Measurements from ENCODE around the gene ZNF341. TPM values are rescaled to one million over a fixed set of nuclear protein-coding genes. Genes with fewer than 3 reads are reported as not detected.
A peak's percentile ranks its signal among the peaks of the same experiment; 100 is the strongest.

ZNF341 gene
- total and polyA plus RNA-seq, 10 donors, result 2.3 to 6.7 (median 4.5) TPM

DNA sequence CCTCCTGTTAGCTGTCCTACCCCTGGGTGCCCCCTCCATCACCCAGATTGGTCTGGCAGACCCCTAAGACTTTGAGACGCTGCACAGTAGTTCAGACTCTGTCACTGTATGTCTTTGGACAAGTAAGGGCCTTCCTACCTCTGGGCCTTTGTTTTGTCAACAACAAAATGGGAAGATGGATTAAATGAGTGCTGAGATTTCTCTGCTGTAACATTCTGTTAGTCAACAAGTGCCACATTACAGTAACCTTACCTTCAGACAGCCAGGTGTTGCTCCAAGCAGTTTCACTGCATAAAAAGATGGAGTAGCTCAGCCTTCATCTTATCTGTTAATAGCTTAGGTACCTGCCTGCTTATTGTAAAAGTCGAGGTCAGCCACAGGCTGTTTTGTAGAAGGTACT, 95.3 kb downstream of the ZNF341 start:
- intact Hi-C loops (cut with DNase I; ENCODE audit: low total_unique reads), result no loop called here
- H3K36me3 ChIP-seq, result peaks cover 0 to 28% (median 4%) of the 10 kb centered on the region in 6 donors
- no peaks in the 10 kb centered on the region for H3K27me3 ChIP-seq (replicated peaks in 1 of 7)
- H3K27ac ChIP-seq, result peak overlapping the region in 6 of 8 donors; percentile 4 to 49 (median 19)
- WGBS, 5 donors, result 75 to 87% (median 83%) methylated on average over 2 of the region's 2 CpGs
- no peaks in the 10 kb centered on the region for H3K9me3 ChIP-seq
- H3K4me1 ChIP-seq, result peaks cover 22 to 93% (median 76%) of the 10 kb centered on the region in 6 donors
- no peak overlapping the region for H3K4me3 ChIP-seq
- no peak for DNase-seq
- TF ChIP-seq POLR2A (IDR thresholded peaks at IDR 0.05), result no peak
- TF ChIP-seq, protein P1, sequence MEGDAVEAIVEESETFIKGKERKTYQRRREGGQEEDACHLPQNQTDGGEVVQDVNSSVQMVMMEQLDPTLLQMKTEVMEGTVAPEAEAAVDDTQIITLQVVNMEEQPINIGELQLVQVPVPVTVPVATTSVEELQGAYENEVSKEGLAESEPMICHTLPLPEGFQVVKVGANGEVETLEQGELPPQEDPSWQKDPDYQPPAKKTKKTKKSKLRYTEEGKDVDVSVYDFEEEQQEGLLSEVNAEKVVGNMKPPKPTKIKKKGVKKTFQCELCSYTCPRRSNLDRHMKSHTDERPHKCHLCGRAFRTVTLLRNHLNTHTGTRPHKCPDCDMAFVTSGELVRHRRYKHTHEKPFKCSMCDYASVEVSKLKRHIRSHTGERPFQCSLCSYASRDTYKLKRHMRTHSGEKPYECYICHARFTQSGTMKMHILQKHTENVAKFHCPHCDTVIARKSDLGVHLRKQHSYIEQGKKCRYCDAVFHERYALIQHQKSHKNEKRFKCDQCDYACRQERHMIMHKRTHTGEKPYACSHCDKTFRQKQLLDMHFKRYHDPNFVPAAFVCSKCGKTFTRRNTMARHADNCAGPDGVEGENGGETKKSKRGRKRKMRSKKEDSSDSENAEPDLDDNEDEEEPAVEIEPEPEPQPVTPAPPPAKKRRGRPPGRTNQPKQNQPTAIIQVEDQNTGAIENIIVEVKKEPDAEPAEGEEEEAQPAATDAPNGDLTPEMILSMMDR (IDR thresholded peaks at IDR 0.05 in 8 of 11, conservative IDR thresholded peaks at IDR 0.05 in 3 of 11), result no peak
- TF ChIP-seq POLR2AphosphoS5 (IDR thresholded peaks at IDR 0.05), result no peak

DNA sequence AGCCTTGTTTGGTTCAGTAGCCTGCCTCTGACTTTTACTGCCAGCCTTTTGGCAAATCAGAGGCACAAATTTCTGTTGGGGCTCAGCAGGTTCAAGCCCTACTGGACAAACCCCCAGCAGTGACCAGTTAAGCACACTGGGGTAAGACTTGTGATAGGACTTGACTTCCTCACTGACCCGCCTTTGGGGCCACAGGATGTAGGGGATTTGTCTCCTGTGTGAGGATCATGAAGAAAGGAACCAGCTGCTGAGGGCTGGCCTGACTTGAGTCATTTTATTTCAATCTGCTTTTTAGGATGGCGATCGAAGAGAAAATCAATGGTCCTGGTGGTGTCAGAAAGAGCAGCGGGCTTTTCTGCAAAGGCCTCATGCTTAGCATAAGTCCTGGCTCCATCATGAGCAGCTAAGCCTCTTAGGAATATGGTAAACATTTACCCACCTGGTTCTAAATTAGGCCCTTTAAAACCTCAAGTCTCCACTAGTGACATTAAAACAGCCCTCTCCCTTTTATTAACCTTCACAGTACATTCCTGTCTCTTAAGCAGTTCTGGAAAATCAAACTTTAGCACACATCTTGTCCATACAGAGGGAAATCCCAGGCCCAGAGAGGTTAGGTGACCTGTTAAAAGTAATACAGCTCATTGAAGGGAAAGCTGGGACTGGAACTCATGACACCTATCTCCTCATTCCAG, 96.0 kb downstream of the ZNF341 start:
- Histone ChIP-seq H3K4me3 (no peak overlapping the region), H3K9me3 (no peaks in the 10 kb centered on the region), H3K27me3 (replicated peaks in 1 of 7) (no peaks in the 10 kb centered on the region), H3K36me3 (peaks cover 0 to 28% (median 4%) of the 10 kb centered on the region in 6 donors), H3K27ac (peak overlapping the region in 5 of 8 donors; percentile 4 to 49 (median 32)), H3K4me1 (peaks cover 22 to 95% (median 80%) of the 10 kb centered on the region in 6 donors)
- no peak for DNase-seq
- TF ChIP-seq POLR2AphosphoS5 (IDR thresholded peaks at IDR 0.05) (no peak), POLR2A (IDR thresholded peaks at IDR 0.05) (no peak)
- TF ChIP-seq, protein P1 (IDR thresholded peaks at IDR 0.05 in 8 of 11, conservative IDR thresholded peaks at IDR 0.05 in 3 of 11), result no peak
- 72 to 84% (median 75%) methylated on average over 4 of the region's 4 CpGs for WGBS, 5 donors
- intact Hi-C loops (cut with DNase I; ENCODE audit: low total_unique reads), result no loop called here

- Histone ChIP-seq H3K27ac (peak overlapping the region in 5 of 8 donors; percentile 4 to 49 (median 32)), H3K9me3 (no peaks in the 10 kb centered on the region), H3K4me1 (peaks cover 22 to 100% (median 83%) of the 10 kb centered on the region in 6 donors), H3K36me3 (peaks cover 0 to 30% (median 2%) of the 10 kb centered on the region in 6 donors), H3K4me3 (no peak overlapping the region), H3K27me3 (replicated peaks in 1 of 7) (no peaks in the 10 kb centered on the region)
- TF ChIP-seq, protein P1 (IDR thresholded peaks at IDR 0.05 in 8 of 11, conservative IDR thresholded peaks at IDR 0.05 in 3 of 11), result no peak
- TF ChIP-seq POLR2A (IDR thresholded peaks at IDR 0.05), result no peak
- TF ChIP-seq POLR2AphosphoS5 (IDR thresholded peaks at IDR 0.05), result no peak
- DNase-seq, result no peak
- WGBS, 5 donors, result 47 to 71% (median 69%) methylated on average over 9 of the region's 9 CpGs
- intact Hi-C loops (cut with DNase I; ENCODE audit: low total_unique reads), result no loop called here
Measured at GRCh38 chr20:33828326-33828844, 96.6 kb downstream of the ZNF341 start.

- TF ChIP-seq POLR2A (IDR thresholded peaks at IDR 0.05) (no peak), POLR2AphosphoS5 (IDR thresholded peaks at IDR 0.05) (no peak)
- TF ChIP-seq, protein P1 (IDR thresholded peaks at IDR 0.05 in 8 of 11, conservative IDR thresholded peaks at IDR 0.05 in 3 of 11), result no peak
- H3K36me3 ChIP-seq, result peaks cover 0 to 31% (median 0%) of the 10 kb centered on the region in 6 donors
- DNase-seq, result no peak
- peak overlapping the region in 3 of 8 donors; percentile 26 to 49 (median 28) for H3K27ac ChIP-seq
- no peaks in the 10 kb centered on the region for H3K9me3 ChIP-seq
- no peaks in the 10 kb centered on the region for H3K27me3 ChIP-seq (replicated peaks in 1 of 7)
- intact Hi-C loops (cut with DNase I; ENCODE audit: low total_unique reads), result no loop called here
- peaks cover 27 to 100% (median 84%) of the 10 kb centered on the region in 6 donors for H3K4me1 ChIP-seq
- 83 to 95% (median 93%) methylated on average over 3 of the region's 3 CpGs for WGBS, 5 donors
- no peak overlapping the region for H3K4me3 ChIP-seq
Measured at GRCh38 chr20:33828967-33829560, 97.3 kb downstream of the ZNF341 start.

All from spleen (tissue), 11 donors.